ENCODE results near the gene PLCB1.

PLCB1 gene

DNA sequence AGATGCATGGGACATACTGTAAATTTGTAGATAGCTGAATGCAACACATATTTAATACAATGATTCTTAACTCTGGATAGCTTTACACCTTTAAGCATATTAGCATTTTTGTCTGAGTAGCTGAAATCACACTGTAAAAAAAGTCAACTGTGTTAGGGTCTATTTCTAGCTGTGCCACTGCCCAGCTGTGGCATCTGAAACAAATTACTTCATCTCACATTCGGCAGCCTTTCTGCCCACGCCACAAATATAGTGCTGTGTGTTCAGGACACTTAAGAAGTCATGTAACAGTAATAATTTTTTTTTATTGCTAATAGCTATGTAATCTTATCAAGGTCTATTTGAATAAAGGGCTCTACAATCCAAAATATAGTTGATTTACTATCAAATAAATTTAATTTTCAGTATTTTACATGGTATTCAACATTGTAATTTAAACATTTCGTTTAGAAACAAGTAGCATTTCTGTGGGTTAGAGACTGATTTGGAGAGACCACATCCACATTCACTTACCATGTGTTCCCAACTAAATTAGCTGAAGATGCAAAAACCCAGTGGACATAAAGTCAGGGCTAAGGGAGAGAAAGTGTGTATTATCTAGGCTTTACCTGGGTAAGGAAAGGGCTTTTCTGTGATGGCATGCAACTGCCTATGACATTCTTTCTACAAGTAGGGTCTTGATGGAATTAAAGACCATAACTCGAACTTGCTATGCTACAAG, 276.7 kb downstream of the PLCB1 start:
- DNase-seq (ENCODE audit: low spot score), result no peak
- TF ChIP-seq, protein P1, sequence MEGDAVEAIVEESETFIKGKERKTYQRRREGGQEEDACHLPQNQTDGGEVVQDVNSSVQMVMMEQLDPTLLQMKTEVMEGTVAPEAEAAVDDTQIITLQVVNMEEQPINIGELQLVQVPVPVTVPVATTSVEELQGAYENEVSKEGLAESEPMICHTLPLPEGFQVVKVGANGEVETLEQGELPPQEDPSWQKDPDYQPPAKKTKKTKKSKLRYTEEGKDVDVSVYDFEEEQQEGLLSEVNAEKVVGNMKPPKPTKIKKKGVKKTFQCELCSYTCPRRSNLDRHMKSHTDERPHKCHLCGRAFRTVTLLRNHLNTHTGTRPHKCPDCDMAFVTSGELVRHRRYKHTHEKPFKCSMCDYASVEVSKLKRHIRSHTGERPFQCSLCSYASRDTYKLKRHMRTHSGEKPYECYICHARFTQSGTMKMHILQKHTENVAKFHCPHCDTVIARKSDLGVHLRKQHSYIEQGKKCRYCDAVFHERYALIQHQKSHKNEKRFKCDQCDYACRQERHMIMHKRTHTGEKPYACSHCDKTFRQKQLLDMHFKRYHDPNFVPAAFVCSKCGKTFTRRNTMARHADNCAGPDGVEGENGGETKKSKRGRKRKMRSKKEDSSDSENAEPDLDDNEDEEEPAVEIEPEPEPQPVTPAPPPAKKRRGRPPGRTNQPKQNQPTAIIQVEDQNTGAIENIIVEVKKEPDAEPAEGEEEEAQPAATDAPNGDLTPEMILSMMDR (IDR thresholded peaks at IDR 0.05), result no peak
- H3K4me3 ChIP-seq, result no peak overlapping the region
- no peak overlapping the region for H3K27ac ChIP-seq

DNA sequence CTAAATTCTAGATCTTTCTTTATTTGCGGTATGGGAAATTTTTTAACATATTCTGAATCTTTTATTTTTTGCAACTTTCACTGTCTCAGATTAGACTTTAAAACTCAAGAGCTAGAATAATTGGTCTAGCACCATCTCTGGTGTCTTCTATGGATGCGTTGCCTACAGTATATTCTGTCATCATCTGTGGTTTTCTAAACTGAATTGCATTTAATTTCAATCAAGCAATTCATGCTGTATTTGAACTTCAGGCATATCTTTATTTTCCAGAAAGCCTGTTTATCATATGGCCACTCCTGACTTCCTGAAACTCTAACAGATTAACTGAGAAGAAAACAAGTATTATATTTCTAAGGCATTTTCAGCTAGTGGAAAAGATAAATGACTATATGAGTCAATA, 281.6 kb downstream of the PLCB1 start:
- H3K4me3 ChIP-seq, result no peak overlapping the region
- TF ChIP-seq, protein P1 (IDR thresholded peaks at IDR 0.05), result no peak
- H3K27ac ChIP-seq, result no peak overlapping the region
- DNase-seq (ENCODE audit: low spot score), result no peak

DNA sequence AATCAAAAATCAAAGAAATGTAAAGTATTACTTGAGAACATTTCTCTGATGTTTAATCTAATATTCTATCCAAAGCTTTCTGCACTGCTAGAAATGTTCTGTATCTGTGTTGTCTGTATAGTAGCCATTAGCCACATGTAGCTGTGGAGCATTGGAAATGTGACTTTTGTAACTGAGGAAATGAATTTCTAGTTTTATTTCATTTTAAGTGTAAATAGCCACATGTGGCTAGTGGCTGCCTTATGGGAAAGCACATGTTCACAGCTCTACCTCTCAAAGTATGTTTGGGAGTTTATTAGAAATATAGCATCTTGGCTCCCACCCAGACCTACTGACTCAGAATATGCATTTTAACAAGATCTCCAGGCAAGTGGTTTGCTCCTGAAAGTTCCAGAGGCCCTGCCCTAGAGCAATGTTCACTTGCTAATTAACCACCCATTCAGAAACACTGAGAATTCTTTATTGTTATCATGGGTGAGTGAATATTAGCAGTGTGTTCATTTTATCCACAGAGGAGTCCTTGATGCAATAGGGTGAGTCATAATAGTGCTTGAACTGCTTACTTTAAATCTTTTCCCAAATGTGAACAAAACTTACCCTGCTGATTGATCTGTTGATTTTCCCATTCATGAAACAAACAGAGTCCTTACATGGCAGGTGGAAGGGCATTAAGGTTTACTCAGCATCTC, 282.7 kb downstream of the PLCB1 start:
- H3K27ac ChIP-seq, result no peak overlapping the region
- DNase-seq (ENCODE audit: low spot score), result no peak
- TF ChIP-seq, protein P1 (IDR thresholded peaks at IDR 0.05), result no peak
- no peak overlapping the region for H3K4me3 ChIP-seq

DNA sequence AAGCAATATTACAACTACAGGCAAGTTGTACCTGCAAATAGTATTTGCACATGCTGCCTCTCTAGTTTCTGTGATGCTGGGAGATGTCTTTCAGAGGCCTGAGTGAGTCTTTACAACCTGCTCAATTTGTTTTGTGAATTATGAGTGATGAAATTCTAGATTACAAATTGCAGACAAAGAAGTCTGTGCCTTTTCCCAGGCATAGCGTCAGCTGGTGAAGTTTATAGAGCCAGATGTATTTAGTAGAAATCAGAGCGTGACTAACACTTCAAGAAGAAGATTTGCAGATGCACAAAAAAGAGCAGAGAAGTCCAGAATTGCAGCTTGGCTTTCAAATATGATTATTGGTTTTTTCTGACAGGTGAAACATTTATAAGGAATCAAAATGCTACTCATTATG, 289.9 kb downstream of the PLCB1 start:
- TF ChIP-seq, protein P1 (IDR thresholded peaks at IDR 0.05), result no peak
- H3K4me3 ChIP-seq, result no peak overlapping the region
- H3K27ac ChIP-seq, result no peak overlapping the region
- DNase-seq (ENCODE audit: low spot score), result no peak

DNA sequence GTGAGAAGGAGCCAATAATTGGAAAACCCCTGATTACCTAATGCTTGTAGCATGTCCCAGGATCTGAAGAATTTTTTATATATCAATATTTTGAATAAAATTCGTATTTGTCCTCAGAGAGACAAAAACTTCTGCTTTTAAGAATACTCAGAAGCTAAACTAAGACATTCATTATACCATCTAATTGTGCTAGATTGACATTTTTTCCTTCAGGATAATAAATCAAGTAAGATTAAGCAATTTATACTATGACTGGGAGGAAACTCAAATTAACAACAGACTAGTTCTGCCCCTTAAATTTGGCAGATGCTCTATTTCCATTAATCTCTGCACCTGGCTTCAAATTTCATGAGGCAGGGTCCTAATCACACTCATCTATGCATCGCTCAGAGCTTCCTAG, 291.4 kb downstream of the PLCB1 start:
- TF ChIP-seq, protein P1 (IDR thresholded peaks at IDR 0.05), result no peak
- DNase-seq (ENCODE audit: low spot score), result no peak
- Histone ChIP-seq H3K27ac (no peak overlapping the region), H3K4me3 (no peak overlapping the region)

DNA sequence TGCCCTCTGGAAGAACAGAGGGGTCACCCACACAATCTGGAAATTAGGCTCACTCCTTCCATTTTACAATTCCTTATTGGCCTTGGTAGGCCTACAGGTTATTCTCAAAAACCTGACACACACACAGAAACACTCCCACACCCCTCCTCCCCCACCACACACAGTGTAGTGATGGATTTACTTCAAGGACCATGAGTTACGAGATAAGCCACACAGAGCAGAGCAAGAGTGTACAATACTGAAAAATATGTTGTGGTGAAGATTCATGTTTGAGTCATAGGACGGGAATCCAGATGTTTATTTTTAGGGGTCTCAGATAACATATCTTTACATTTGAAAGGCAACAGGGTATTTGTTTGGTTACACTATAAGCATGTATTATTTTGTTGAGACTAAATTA, 291.9 kb downstream of the PLCB1 start:
- Histone ChIP-seq H3K4me3 (no peak overlapping the region), H3K27ac (no peak overlapping the region)
- DNase-seq (ENCODE audit: low spot score), result no peak
- TF ChIP-seq, protein P1 (IDR thresholded peaks at IDR 0.05), result no peak

DNA sequence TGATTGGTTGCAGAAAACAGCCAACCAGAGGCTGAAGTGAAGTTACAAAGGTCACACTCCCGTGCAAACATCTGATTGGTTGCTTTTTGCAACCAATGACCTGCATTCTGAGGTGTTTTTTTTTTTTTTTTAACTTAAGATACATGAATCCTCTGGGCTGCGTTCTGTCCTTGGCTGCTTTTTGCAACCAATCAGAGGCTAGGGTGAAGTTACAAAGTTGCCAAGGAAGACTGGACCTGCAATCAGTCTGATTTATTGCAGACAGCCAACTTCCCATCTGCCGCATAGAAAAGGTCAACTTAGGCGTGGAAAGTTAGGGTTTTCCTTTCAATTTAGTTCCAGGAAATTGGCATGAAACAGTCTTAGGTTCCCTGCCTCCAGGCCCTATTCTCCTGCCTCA, 292.9 kb downstream of the PLCB1 start:
- DNase-seq (ENCODE audit: low spot score), result no peak
- TF ChIP-seq, protein P1 (IDR thresholded peaks at IDR 0.05), result no peak
- no peak overlapping the region for H3K27ac ChIP-seq
- no peak overlapping the region for H3K4me3 ChIP-seq
